Panc1 (cell line): ENCODE data around the gene MUC22.

ENCODE experiments used
- POLR2AphosphoS5 ChIP-seq: IDR thresholded peaks from 2 replicates; pipeline ENCODE4 v1.6.1; 2012; ENCODE audit warnings: mild to moderate bottlenecking, low read depth, low read length, moderate library complexity
- SIN3A ChIP-seq: IDR thresholded peaks from 2 replicates; pipeline ENCODE4 v1.6.1; 2012; ENCODE audit warnings: low read depth, mild to moderate bottlenecking, low read length, moderate library complexity, borderline replicate concordance; ENCODE audit not compliant: insufficient read depth
- TCF7L2 ChIP-seq: IDR thresholded peaks from 2 replicates; pipeline ENCODE4 v1.6.1; 2011; ENCODE audit warnings: mild to moderate bottlenecking, low read depth, low read length, inconsistent platforms
- TF ChIP-seq, protein P1 (sequence below): fragments of 450-650 bp; IDR thresholded peaks from 2 replicates; pipeline ENCODE4 v1.5.1; 2017; ENCODE audit warnings: mild to moderate bottlenecking
- TF ChIP-seq, protein P2 (sequence below), 2 experiments: IDR thresholded peaks; 2 replicates each; pipeline ENCODE4 v1.6.1; 2011 to 2012; ENCODE audit warnings: low read depth in 2 of 2, control low read depth in 1 of 2, low read length in 1 of 2, mild to moderate bottlenecking in 1 of 2, moderate library complexity in 1 of 2; ENCODE audit not compliant: insufficient read depth in 1 of 2

DNA sequence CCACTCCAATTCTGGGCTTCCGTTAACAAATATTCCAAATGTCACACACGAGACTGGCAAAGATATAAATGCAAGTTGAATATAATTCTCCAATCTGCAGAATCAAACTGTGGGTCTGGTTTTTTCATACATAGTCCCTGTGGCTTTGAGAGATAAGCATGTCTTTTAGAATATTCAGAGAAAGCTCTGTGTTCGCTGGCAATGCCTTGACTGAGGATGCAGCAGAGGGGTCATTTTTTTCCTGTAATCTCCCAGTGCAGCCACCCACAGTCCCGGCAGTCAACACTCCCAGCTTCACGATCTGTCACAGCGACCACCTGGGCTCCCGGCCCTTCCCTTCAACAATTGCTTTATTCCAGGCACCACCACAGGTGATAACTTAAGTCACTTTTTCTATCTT lies 30.5 kb downstream of the MUC22 start:
- TF ChIP-seq, protein P1, sequence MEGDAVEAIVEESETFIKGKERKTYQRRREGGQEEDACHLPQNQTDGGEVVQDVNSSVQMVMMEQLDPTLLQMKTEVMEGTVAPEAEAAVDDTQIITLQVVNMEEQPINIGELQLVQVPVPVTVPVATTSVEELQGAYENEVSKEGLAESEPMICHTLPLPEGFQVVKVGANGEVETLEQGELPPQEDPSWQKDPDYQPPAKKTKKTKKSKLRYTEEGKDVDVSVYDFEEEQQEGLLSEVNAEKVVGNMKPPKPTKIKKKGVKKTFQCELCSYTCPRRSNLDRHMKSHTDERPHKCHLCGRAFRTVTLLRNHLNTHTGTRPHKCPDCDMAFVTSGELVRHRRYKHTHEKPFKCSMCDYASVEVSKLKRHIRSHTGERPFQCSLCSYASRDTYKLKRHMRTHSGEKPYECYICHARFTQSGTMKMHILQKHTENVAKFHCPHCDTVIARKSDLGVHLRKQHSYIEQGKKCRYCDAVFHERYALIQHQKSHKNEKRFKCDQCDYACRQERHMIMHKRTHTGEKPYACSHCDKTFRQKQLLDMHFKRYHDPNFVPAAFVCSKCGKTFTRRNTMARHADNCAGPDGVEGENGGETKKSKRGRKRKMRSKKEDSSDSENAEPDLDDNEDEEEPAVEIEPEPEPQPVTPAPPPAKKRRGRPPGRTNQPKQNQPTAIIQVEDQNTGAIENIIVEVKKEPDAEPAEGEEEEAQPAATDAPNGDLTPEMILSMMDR, result no peak
- TF ChIP-seq, protein P2, sequence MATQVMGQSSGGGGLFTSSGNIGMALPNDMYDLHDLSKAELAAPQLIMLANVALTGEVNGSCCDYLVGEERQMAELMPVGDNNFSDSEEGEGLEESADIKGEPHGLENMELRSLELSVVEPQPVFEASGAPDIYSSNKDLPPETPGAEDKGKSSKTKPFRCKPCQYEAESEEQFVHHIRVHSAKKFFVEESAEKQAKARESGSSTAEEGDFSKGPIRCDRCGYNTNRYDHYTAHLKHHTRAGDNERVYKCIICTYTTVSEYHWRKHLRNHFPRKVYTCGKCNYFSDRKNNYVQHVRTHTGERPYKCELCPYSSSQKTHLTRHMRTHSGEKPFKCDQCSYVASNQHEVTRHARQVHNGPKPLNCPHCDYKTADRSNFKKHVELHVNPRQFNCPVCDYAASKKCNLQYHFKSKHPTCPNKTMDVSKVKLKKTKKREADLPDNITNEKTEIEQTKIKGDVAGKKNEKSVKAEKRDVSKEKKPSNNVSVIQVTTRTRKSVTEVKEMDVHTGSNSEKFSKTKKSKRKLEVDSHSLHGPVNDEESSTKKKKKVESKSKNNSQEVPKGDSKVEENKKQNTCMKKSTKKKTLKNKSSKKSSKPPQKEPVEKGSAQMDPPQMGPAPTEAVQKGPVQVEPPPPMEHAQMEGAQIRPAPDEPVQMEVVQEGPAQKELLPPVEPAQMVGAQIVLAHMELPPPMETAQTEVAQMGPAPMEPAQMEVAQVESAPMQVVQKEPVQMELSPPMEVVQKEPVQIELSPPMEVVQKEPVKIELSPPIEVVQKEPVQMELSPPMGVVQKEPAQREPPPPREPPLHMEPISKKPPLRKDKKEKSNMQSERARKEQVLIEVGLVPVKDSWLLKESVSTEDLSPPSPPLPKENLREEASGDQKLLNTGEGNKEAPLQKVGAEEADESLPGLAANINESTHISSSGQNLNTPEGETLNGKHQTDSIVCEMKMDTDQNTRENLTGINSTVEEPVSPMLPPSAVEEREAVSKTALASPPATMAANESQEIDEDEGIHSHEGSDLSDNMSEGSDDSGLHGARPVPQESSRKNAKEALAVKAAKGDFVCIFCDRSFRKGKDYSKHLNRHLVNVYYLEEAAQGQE (IDR thresholded peaks at IDR 0.05; ENCODE audit: insufficient read depth in 1 of 2, low read depth in 2 of 2, low read length in 1 of 2), result no peak
- TF ChIP-seq POLR2AphosphoS5 (no peak), SIN3A (no peak), TCF7L2 (no peak)
